AG04449 (cell line): ENCODE data around the gene TBATA.

Source experiments
- CTCF ChIA-PET: fragments of 350-600 bp; formaldehyde crosslinking; extraction: SDS; loops from one replicate; lab custom pipeline; 2021; ENCODE audit warnings: antibody characterized with exemption; lab: Yijun Ruan, JAX
- POLR2A ChIA-PET: fragments of 400-600, 350-600 bp; formaldehyde crosslinking; extraction: SDS; loops from one replicate; lab custom pipeline; 2020; ENCODE audit warnings: antibody characterized with exemption, inconsistent platforms; lab: Yijun Ruan, JAX
- DNase-seq: peaks from one replicate; pipeline ENCODE4 v3.0.0-alpha.2; 2010; ENCODE audit warnings: low read depth, low spot score
- H3K4me3 ChIP-seq: 2 replicates; pipeline ENCODE4 v1.5.1; 2011; ENCODE audit warnings: low read depth, mild to moderate bottlenecking, control low read depth, low read length
- TF ChIP-seq, protein P1 (sequence below): IDR thresholded peaks from one replicate; pipeline ENCODE4 v1.5.1; 2011; ENCODE audit warnings: mild to moderate bottlenecking, moderate library complexity, low read length, control low read depth, inconsistent platforms; ENCODE audit not compliant: insufficient read depth; ENCODE audit errors: missing control alignments

TBATA gene

GRCh38 chr10:70832221-70832620 lies 47.0 kb upstream of the TBATA start:
- ChIA-PET POLR2A (interaction anchor here (1.4 to 2.3 kb wide), 2 partner anchors 15 to 16 kb away, joined by 4 to 8 read pairs; partner anchors contain the start of gene SGPL1), CTCF (interaction anchor here (1.2 to 3.0 kb wide), 7 partner anchors 12 to 283 kb away, joined by 3 to 14 read pairs (median 4); partner anchors contain the start of gene SGPL1)
- no peak for DNase-seq
- H3K4me3 ChIP-seq, result no peak overlapping the region
- TF ChIP-seq, protein P1, sequence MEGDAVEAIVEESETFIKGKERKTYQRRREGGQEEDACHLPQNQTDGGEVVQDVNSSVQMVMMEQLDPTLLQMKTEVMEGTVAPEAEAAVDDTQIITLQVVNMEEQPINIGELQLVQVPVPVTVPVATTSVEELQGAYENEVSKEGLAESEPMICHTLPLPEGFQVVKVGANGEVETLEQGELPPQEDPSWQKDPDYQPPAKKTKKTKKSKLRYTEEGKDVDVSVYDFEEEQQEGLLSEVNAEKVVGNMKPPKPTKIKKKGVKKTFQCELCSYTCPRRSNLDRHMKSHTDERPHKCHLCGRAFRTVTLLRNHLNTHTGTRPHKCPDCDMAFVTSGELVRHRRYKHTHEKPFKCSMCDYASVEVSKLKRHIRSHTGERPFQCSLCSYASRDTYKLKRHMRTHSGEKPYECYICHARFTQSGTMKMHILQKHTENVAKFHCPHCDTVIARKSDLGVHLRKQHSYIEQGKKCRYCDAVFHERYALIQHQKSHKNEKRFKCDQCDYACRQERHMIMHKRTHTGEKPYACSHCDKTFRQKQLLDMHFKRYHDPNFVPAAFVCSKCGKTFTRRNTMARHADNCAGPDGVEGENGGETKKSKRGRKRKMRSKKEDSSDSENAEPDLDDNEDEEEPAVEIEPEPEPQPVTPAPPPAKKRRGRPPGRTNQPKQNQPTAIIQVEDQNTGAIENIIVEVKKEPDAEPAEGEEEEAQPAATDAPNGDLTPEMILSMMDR, result no peak

GRCh38 chr10:70830164-70830563 lies 45.0 kb upstream of the TBATA start:
- no peak overlapping the region for H3K4me3 ChIP-seq
- TF ChIP-seq, protein P1, result no peak
- ChIA-PET POLR2A (no interaction called here), CTCF (interaction anchor here (0.7 to 1.3 kb wide), 3 partner anchors 14 to 369 kb away, joined by 3 to 4 read pairs (median 3); partner anchors contain the start of gene SGPL1)
- DNase-seq, result no peak

GRCh38 chr10:70829543-70829942 lies 44.4 kb upstream of the TBATA start:
- POLR2A ChIA-PET, result interaction anchor here (0.7 kb wide), 1 partner anchor 175 kb away, joined by 4 read pairs; no protein-coding TSS in a partner anchor
- no peak for DNase-seq
- CTCF ChIA-PET, result interaction anchor here (0.6 to 1.3 kb wide), 3 partner anchors 40 to 368 kb away, joined by 3 to 5 read pairs (median 4); no protein-coding TSS in a partner anchor
- H3K4me3 ChIP-seq, result no peak overlapping the region
- TF ChIP-seq, protein P1, result no peak

GRCh38 chr10:70828923-70829322 lies 43.7 kb upstream of the TBATA start:
- TF ChIP-seq, protein P1, result no peak
- CTCF ChIA-PET, result interaction anchor here (0.6 to 1.3 kb wide), 2 partner anchors 40 to 50 kb away, joined by 4 to 5 read pairs; no protein-coding TSS in a partner anchor
- DNase-seq, result no peak

GRCh38 chr10:70827086-70827757 lies 42.0 kb upstream of the TBATA start:
- TF ChIP-seq, protein P1, result no peak
- POLR2A ChIA-PET, result interaction anchor here (1.0 kb wide), 1 partner anchor 11 kb away, joined by 3 read pairs; no protein-coding TSS in a partner anchor
- CTCF ChIA-PET, result interaction anchor here (0.8 to 1.0 kb wide), 3 partner anchors 10 to 275 kb away, joined by 3 to 4 read pairs (median 3); no protein-coding TSS in a partner anchor
- DNase-seq, result no peak
- H3K4me3 ChIP-seq, result no peak overlapping the region

More at GRCh38 chr10:70828923-70829322, 43.7 kb upstream of the TBATA start:
- POLR2A ChIA-PET, result interaction anchor here (0.7 kb wide), 1 partner anchor 175 kb away, joined by 4 read pairs; no protein-coding TSS in a partner anchor
- H3K4me3 ChIP-seq, result no peak overlapping the region
